NCI-H1105 (cell line): ENCODE data around the gene CACNA1A.
"Not testable (repeated sequence)": the region's sequence is repeated elsewhere in the genome, so short reads cannot be mapped to it uniquely, and the experiment has no call there.

Experiments
- DNase-seq: peaks from one replicate; lab custom pipeline; 2025; lab: John Stamatoyannopoulos, UW

CACNA1A gene

DNA sequence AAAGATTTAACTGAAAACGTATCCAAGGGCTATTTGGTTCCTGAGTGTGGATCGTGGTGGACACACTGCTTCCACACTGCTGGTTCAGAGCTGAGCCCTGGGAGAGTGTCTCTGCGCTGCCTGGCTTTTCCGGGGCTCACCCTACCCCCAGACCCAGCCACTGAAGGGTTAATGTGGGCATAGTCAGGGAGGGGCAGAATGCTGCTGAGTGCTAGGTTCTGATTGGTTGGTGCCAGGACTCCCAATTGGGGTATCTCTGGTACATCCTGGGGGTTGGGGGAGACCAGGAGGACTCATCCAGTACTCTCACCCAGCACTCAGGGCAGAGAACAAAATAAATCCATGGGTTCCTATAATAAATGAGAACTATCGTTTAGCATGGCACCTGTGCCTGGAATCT, 142.3 kb downstream of the CACNA1A start:
- DNase-seq, result no peak

- DNase-seq, result no peak
Measured at GRCh38 chr19:13363245-13363644, 143.0 kb downstream of the CACNA1A start.

GRCh38 chr19:13362668-13363067, 143.6 kb downstream of the CACNA1A start:
- DNase-seq, result no peak

- not testable (repeated sequence) for DNase-seq
Measured at GRCh38 chr19:13361726-13362125, 144.6 kb downstream of the CACNA1A start.

DNA sequence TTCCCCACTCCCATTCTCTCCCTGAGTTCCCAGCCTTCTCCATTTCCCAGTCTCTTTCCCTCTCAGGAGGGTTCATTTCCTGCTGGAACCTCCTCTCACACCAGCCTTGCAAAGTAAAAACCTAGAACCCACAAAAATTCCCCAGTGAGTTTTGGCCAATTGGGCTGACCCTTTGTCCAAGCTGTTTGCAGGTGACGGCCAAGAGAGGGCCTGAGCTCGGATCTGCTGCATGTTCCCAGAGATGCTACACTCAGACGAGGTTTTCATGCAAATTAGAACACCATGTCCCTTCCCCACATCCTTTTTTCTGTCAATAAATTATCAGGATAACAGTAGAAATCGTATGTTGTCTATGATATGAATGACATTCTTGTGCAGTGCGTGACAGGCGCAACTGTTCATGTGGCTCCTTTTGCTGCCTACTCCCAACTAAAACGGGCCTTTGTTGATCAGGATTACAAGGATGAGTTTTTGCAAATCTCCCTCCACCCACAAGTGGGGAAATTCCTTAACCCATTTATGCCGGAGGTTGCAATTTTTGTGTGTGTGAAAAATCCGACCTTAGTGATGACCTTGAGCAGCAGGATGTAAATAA, 149.5 kb downstream of the CACNA1A start:
- DNase-seq, result no peak

DNA sequence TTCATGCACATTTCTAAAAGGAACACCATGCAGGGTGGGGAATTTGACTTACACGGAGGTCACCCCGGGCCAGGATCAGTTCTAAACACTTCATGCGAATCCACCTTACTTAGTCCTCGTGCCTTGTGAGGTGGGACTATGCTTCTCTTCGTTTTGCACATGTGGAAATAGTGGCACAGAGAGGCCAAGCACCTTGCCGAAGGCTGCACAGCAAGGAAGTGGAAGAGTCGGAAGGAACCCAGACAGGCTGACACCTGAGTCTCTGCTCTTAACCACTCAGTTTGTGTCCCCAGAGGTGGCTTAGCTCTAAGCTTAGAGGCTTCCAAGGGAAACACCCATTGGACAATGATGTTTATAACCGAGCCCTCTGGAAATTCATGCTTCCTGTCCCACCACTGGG, 150.1 kb downstream of the CACNA1A start:
- no peak for DNase-seq

DNA sequence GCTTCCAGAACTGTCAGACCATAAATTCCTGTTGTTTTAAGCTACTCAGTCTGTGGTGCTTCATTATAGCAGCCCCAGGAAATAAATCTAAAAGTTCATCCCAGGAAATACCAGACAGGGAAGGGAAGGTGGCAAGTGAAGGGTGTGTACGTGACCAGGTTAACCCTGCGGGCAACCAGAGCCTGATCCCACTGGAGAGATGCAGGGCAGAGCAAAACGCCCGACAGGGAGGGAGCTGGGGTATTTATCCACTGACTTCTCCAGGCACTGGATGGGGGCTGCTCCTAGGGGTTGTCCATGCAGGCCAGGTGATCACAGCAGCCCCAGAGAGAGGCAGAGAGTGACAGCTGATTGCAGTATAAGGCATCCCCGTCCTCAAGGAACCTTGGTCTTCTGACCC, 150.9 kb downstream of the CACNA1A start:
- DNase-seq, result no peak

DNA sequence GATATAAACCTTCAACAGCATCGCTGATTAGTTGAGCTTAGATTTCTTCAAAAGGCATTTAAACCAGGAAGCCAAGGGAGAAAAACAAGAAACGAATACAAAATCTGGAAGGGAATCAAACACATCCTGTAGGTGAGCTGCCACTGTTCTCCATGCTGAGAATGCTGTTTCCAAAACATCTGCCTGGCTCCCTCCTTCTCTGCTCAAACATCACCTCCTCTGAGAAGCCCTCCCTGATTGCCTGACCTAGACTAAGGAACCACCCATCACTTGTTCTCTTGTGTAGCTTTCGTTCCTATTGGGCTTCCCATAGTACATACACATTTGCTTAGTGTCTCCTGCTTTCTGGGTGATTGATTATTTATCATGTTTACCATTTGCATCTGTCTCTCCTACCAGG, 152.7 kb downstream of the CACNA1A start:
- DNase-seq, result no peak

DNA sequence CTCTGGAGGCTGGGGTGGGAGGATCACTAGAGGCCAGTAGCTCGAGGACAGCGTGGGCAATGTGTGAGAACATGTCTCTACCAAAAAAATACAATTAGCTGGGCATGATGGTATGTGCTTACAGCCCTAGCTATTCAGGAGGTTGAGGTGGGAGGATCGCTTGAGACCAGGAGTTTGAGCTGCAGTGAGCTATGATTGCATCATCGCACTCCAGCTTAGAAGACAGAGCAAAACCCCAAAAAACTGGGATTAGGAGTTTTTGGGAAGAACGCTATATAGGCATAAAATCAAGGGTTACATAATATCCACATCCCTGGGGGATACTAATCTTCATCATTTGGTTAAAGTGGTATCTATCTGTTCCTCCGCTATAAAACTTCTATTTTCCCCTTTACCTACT, 155.5 kb downstream of the CACNA1A start:
- DNase-seq, result no peak

- no peak for DNase-seq
Measured at GRCh38 chr19:13350072-13350471, 156.2 kb downstream of the CACNA1A start.

GRCh38 chr19:13347367-13347766, 158.9 kb downstream of the CACNA1A start:
- DNase-seq, result no peak

- no peak for DNase-seq
Measured at GRCh38 chr19:13343514-13343913, 162.8 kb downstream of the CACNA1A start.

GRCh38 chr19:13342672-13343071, 163.6 kb downstream of the CACNA1A start:
- no peak for DNase-seq

DNA sequence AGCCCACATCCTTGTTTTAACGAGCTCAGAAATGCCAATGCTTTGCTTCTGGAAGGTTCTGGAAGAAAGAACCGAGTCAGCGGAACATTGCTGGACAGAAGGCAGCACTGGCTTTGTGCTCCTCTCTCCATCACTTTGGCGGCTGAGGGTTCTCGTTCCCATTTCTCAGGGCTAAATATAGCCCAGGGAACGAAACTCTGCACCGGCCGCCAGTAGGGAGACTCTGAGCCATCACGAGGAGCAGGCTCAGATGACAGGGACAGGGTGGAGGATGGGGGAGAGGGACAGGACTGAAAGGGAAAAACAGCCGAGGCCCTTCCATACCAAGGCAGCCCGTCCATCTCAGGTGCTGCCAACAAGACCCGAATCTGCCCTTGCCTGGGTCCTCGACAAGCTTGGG, 166.4 kb downstream of the CACNA1A start:
- DNase-seq, result no peak

DNA sequence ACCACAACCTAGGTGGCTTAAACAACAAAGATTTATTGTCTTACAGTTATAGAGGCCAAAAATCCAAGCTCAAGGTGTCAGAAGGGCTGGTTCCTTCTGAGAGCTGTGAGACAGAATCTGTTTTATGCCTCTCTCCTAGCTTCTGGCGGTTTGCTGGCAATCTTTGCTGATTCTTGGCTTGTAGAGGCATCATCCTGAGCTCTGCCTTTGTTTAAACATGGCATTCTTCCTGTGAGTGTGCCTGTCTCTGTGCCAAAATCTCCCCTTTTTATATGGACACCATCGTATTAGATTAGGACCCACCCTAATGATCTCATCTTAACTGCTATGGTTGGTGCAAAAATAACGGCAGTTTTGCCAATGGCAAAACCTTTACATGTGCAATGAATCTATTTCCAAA, 169.1 kb downstream of the CACNA1A start:
- DNase-seq, result no peak

GRCh38 chr19:13334801-13335481, 171.3 kb downstream of the CACNA1A start:
- DNase-seq, result no peak

DNA sequence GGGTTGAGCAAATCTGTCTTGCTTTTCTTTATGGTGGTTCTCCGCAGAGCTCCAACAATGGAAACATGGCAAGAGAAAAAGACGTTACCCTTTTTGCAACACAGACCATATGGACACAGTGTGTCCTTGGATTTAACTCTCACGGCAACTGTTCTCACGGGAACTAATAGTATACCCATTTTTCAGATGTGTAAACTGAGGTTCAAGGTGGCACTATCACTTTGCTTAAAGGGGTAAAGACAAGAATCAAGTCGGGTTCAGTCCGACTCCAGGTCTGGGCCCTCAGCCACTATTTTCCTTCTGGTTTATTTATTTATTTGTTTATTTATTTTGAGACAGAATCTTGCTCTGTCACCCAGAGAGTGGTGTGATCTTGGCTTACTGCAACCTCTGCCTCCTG, 176.0 kb downstream of the CACNA1A start:
- DNase-seq, result no peak

GRCh38 chr19:13329766-13330165, 176.5 kb downstream of the CACNA1A start:
- no peak for DNase-seq

DNA sequence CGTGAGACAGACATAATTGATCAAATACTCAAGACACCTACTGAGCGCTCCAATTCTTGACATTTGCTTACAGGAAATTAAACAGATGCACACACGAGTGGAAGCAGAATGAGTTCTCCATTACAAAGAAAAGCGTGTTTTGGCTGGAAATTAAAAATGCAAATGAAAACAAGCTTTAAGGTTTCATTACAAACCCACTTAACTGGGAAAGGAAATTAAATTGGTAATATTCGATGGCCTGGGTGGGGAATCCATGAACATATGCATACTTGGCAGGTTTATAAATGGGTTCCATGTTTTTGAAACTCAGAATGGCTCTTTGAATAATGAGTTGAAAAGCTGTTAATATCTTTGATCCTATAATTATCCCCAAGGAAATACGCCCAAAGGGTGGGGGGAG, 178.0 kb downstream of the CACNA1A start:
- DNase-seq, result no peak

GRCh38 chr19:13319526-13319925, 186.8 kb downstream of the CACNA1A start:
- no peak for DNase-seq

- DNase-seq, result no peak
Measured at GRCh38 chr19:13318190-13318589, 188.1 kb downstream of the CACNA1A start.

GRCh38 chr19:13315495-13315894, 190.8 kb downstream of the CACNA1A start:
- no peak for DNase-seq

GRCh38 chr19:13314761-13315160, 191.5 kb downstream of the CACNA1A start:
- no peak for DNase-seq

DNA sequence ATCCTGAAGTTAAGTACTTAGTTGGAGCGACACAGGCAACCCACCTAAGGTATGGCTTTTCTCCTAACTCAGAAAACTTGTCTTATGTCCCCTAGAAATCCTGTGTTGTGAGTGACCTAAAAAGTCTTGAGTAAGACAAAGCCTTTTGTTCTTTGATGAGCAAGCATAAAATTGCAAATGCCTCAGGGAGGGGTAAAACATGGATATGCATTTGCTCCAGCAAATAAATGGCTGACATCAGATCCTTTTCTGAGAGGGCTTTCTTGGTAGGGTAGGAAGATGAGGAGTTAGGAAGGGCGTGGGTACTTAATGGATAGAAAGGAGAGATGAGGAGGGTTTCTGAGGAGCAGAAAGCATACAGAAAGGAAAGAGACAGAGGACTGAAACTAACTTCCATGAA, 192.4 kb downstream of the CACNA1A start:
- no peak for DNase-seq
